Esophagus muscularis mucosa (tissue), 4 donors: ENCODE data around the gene SPSB4. TPM values are rescaled to one million over a fixed set of nuclear protein-coding genes. Genes with fewer than 3 reads are reported as not detected.

Source experiments
- DNase-seq: peaks from one replicate; pipeline ENCODE4 v3.0.0-alpha.2; 2017; ENCODE audit errors: extremely low spot score
- H3K27ac ChIP-seq, 4 donors: fragments of 200-600 bp; sonication (generic); replicated peaks in 1 of 4; 1 replicate in 3 of 4; 2 replicates in 1 of 4; pipeline ENCODE4 v1.5.1; 2016 to 2019; ENCODE audit warnings: mild to moderate bottlenecking in 1 of 4
- H3K27me3 ChIP-seq, 4 donors: fragments of 200-600 bp; sonication (generic); one replicate each; pipeline versions ENCODE4 v1.5.1 to v1.6.0; 2016 to 2019
- H3K36me3 ChIP-seq, 4 donors: fragments of 200-600 bp; sonication (generic); one replicate each; pipeline ENCODE4 v1.5.1; 2016 to 2019
- H3K4me1 ChIP-seq, 4 donors: fragments of 200-600 bp; sonication (generic); one replicate each; pipeline ENCODE4 v1.5.1; 2016 to 2019
- H3K4me3 ChIP-seq, 4 donors: fragments of 200-600 bp; sonication (generic); 1 replicate in 2 of 4; 2 replicates in 2 of 4; pipeline ENCODE4 v1.5.1; 2016 to 2019; ENCODE audit warnings: mild to moderate bottlenecking in 4 of 4, moderate library complexity in 1 of 4
- H3K9me3 ChIP-seq, 4 donors: fragments of 200-600 bp; sonication (generic); 1 replicate in 3 of 4; 2 replicates in 1 of 4; pipeline ENCODE4 v1.5.1; 2016 to 2019
- EP300 ChIP-seq: sonication (generic); formaldehyde crosslinking; IDR thresholded peaks from one replicate; pipeline ENCODE4 v1.6.1; 2017; ENCODE audit warnings: antibody characterized with exemption
- POLR2A ChIP-seq: fragments of 450-650 bp; IDR thresholded peaks from one replicate; pipeline ENCODE4 v1.6.1; 2017; ENCODE audit warnings: antibody characterized with exemption, moderate library complexity, mild to moderate bottlenecking, low read depth
- POLR2AphosphoS5 ChIP-seq, 2 donors: sonication (generic); formaldehyde crosslinking; IDR thresholded peaks; one replicate each; pipeline ENCODE4 v1.6.1; 2017; ENCODE audit warnings: antibody characterized with exemption in 2 of 2
- WGBS: methylation state at CpG from one replicate; pipeline ENCODE4 v1.1.5; 2018; 5-methylcytosine and 5-hydroxymethylcytosine counted together
- intact Hi-C: fragments of 100-400 bp; cut with DNase I; formaldehyde crosslinking; loops from one replicate; pipeline ENCODE4 v1.15.1; 2023
- total RNA-seq, 4 donors: library from RNA; depleted of rRNA; stranded (reverse); fragments of >200 nt; gene quantifications; one replicate each; pipeline versions ENCODE4 v1.1.0 to v1.2.1, GENCODE V29; 2016
- TF ChIP-seq, protein P1 (sequence below), 3 experiments: fragments of 200-600 bp in 2 of 3; fragments of 450-650 bp in 1 of 3; sonication (generic) in 2 of 3; IDR thresholded peaks; one replicate each; pipeline ENCODE4 v1.5.1; 2017 to 2019; ENCODE audit warnings: antibody characterized with exemption in 3 of 3, mild to moderate bottlenecking in 2 of 3, moderate library complexity in 1 of 3

Gene SPSB4
- total RNA-seq, 4 donors from 2014 or later, result 0.50 to 5.4 (median 1.8) TPM

GRCh38 chr3:141021261-141021660 is 29.9 kb upstream of the SPSB4 start:
- no peak for DNase-seq
- no peaks in the 10 kb centered on the region for H3K9me3 ChIP-seq
- H3K36me3 ChIP-seq, result no peaks in the 10 kb centered on the region
- TF ChIP-seq POLR2AphosphoS5 (IDR thresholded peaks at IDR 0.05) (no peak), EP300 (no peak), POLR2A (no peak)
- TF ChIP-seq, protein P1, sequence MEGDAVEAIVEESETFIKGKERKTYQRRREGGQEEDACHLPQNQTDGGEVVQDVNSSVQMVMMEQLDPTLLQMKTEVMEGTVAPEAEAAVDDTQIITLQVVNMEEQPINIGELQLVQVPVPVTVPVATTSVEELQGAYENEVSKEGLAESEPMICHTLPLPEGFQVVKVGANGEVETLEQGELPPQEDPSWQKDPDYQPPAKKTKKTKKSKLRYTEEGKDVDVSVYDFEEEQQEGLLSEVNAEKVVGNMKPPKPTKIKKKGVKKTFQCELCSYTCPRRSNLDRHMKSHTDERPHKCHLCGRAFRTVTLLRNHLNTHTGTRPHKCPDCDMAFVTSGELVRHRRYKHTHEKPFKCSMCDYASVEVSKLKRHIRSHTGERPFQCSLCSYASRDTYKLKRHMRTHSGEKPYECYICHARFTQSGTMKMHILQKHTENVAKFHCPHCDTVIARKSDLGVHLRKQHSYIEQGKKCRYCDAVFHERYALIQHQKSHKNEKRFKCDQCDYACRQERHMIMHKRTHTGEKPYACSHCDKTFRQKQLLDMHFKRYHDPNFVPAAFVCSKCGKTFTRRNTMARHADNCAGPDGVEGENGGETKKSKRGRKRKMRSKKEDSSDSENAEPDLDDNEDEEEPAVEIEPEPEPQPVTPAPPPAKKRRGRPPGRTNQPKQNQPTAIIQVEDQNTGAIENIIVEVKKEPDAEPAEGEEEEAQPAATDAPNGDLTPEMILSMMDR (IDR thresholded peaks at IDR 0.05), result no peak
- 96% methylated on average over 4 of the region's 4 CpGs for WGBS
- no peak overlapping the region for H3K27ac ChIP-seq
- no peaks in the 10 kb centered on the region for H3K4me1 ChIP-seq
- intact Hi-C loops, result no loop called here
- no peaks in the 10 kb centered on the region for H3K27me3 ChIP-seq
- H3K4me3 ChIP-seq, result no peak overlapping the region

DNA sequence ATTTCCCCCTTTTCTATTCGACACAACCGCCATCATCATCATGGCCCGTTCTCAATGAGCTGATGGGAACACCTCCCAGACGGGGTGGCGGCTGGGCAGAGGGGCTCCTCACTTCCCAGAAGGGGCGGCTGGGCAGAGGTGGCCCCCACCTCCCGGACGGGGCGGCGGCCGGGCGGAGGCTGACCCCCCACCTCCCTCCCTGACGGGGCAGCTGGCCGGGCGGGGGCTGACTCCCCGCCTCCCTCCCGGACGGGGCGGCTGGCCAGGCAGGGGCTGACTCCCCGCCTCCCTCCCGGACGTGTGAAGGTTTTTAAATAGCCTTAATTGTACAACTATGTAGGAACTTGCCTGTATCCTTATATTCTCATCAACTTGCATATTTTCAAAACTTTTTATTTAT is 20.9 kb upstream of the SPSB4 start:
- no peaks in the 10 kb centered on the region for H3K36me3 ChIP-seq
- no peak overlapping the region for H3K4me3 ChIP-seq
- H3K9me3 ChIP-seq, result no peaks in the 10 kb centered on the region
- no peaks in the 10 kb centered on the region for H3K4me1 ChIP-seq
- intact Hi-C loops, result no loop called here
- WGBS, result 97% methylated on average over 22 of the region's 22 CpGs
- no peak overlapping the region for H3K27ac ChIP-seq
- no peak for DNase-seq
- no peaks in the 10 kb centered on the region for H3K27me3 ChIP-seq
- TF ChIP-seq, protein P1 (IDR thresholded peaks at IDR 0.05), result no peak
- no peak for TF ChIP-seq POLR2AphosphoS5 (IDR thresholded peaks at IDR 0.05)
- TF ChIP-seq EP300, result no peak
- no peak for TF ChIP-seq POLR2A

DNA sequence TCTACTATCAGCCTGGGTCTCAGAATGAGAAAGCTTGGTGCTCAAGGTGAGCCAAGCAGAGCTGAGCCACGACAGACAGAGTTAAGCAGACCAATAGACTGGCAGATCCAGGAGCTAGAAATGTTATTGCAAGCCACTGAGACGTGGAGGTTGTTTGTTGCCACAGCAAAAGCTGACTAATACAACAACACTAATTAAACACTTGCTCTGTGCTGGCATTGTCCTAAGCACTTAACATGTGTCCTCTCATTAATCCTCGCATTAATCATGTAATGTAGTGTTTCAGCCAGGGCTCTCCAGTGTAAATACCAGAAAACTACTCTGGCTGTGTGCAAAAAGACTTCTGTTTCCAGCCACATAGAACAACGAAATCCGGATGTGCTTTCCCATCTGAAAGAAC is 11.6 kb upstream of the SPSB4 start:
- 42% methylated on average over 4 of the region's 5 CpGs for WGBS

DNA sequence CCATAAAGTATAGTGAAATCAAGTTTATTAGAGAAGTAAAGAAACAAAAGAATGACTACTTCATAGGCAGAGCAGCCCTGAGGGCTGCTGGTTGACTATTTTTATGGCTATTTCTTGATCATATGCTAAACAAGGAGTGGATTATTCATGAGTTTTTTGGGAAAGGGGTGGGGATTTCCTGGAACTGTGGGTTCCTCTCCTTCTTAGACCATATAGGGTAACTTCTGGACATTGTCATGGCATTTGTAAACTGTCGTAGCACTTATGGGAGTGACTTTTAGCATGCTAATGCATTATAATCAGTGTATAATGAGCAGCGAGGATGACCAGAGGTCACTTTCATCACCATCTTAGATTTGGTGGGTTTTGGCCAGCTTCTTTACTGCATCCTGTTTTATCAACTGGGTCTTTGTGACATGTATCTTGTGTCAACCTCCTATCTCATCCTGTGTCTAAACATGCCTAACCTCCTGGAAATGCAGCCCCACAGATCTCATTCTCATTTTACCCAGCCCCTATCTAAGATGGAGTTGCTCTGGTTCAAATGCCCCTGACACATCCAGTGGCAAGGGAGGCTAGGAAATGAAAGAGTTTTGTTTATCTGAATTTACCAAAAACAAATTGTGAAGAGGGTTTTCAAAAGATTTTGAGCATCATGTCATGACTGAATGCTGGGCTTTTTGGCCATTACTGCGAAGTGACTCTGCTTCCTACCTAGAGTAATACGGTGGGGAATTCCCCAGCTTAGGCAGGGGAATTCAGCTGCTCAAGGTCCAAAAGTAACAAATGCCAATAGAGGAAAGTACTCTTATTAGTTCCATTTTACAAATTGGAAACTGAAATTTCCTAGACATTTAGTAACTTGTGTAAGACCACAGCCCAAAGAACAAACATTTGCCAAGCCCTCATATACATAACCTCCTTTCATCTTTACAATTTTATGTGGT is 6.2 kb upstream of the SPSB4 start:
- Histone ChIP-seq H3K27ac (no peak overlapping the region), H3K9me3 (no peaks in the 10 kb centered on the region), H3K36me3 (no peaks in the 10 kb centered on the region), H3K27me3 (peaks cover 0 to 8% (median 0%) of the 10 kb centered on the region in 4 donors), H3K4me1 (peaks cover 0 to 2% (median under 1%) of the 10 kb centered on the region in 4 donors), H3K4me3 (no peak overlapping the region)
- DNase-seq, result peak; percentile 70
- no peak for TF ChIP-seq POLR2A
- TF ChIP-seq, protein P1 (IDR thresholded peaks at IDR 0.05), result no peak
- TF ChIP-seq EP300, result no peak
- TF ChIP-seq POLR2AphosphoS5 (IDR thresholded peaks at IDR 0.05), result no peak
- intact Hi-C loops, result no loop called here
- WGBS, result 88% methylated on average over 4 of the region's 4 CpGs

More for the DNA sequence above, 11.6 kb upstream of the SPSB4 start:
- Histone ChIP-seq H3K27me3 (no peaks in the 10 kb centered on the region), H3K4me1 (peaks cover 0 to 9% (median 5%) of the 10 kb centered on the region in 4 donors), H3K4me3 (no peak overlapping the region), H3K27ac (no peak overlapping the region), H3K36me3 (no peaks in the 10 kb centered on the region), H3K9me3 (no peaks in the 10 kb centered on the region)
- TF ChIP-seq EP300, result no peak
- TF ChIP-seq POLR2AphosphoS5 (IDR thresholded peaks at IDR 0.05), result no peak
- TF ChIP-seq POLR2A, result no peak
- TF ChIP-seq, protein P1 (IDR thresholded peaks at IDR 0.05), result no peak
- intact Hi-C loops, result no loop called here
- no peak for DNase-seq
